Fibroblast of villous mesenchyme (primary cell): Measurements from ENCODE around the gene FLNB. TPM values are rescaled to one million over a fixed set of nuclear protein-coding genes. Genes with fewer than 3 reads are reported as not detected.

Experiments used
- DNase-seq: peaks from one replicate; pipeline ENCODE4 v3.0.0-alpha.2; 2010; ENCODE audit warnings: low read depth
- H3K4me3 ChIP-seq: 2 replicates; pipeline ENCODE4 v1.5.1; 2011; ENCODE audit warnings: low read depth, mild to moderate bottlenecking, low read length
- CTCF ChIP-seq: IDR thresholded peaks from 2 replicates; pipeline ENCODE4 v1.5.1; 2012; ENCODE audit warnings: low read depth, mild to moderate bottlenecking, low read length; ENCODE audit not compliant: insufficient read depth
- total RNA-seq: library from RNA; depleted of rRNA; stranded (reverse); fragments of >200 nt; gene quantifications from 2 replicates; pipeline ENCODE4 v1.2.3, GENCODE V29; 2012

The FLNB gene
- total RNA-seq, 1 donor = 325 TPM

GRCh38 chr3:58085616-58086015 is 77.4 kb downstream of the FLNB start:
- no peak overlapping the region for H3K4me3 ChIP-seq
- no peak for DNase-seq
- no peak for TF ChIP-seq CTCF

GRCh38 chr3:58088501-58088900 is 80.3 kb downstream of the FLNB start:
- no peak for TF ChIP-seq CTCF
- H3K4me3 ChIP-seq = no peak overlapping the region
- DNase-seq = no peak

DNA sequence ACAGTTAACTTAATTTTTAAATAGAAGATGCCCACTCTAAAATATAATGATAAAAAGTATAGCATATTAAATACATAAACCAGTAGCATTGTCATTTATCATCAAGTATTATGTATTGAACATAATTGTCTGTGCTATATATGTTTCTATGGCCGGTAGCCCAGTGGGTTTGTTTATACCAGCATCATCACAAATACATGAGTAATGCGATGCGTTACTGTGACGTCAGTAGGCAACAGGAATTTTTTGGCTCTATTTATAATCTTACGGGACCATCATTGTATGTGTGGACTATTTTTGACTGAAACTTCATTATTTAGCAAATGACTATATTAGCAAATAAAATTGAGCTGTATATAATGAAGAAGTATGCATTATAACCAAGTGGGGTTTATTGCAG is 82.1 kb downstream of the FLNB start:
- TF ChIP-seq CTCF = no peak
- H3K4me3 ChIP-seq = no peak overlapping the region
- peak; percentile 53 for DNase-seq

DNA sequence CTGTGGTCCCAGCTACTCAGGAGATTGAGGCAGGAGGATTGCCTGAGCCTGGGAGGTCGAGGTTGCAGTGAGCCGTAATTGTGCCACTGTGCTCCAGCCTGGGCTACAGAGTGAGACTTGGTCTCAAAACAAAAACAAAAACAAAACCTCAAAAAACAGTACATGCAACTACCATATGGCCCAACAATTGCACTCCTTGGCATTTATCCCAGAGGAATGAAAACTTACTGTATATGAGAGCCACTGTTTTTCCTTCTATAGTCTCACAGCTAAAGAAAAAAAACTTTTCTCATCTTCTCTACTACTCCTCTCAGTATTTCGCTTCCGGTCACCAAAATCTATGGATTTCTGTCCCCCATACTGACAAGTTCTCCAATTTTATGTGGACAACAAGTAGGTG is 84.3 kb downstream of the FLNB start:
- peak; percentile 79 for DNase-seq
- TF ChIP-seq CTCF = no peak
- H3K4me3 ChIP-seq = no peak overlapping the region

- TF ChIP-seq CTCF = no peak
- peak; percentile 86 for DNase-seq
- no peak overlapping the region for H3K4me3 ChIP-seq
Measured at GRCh38 chr3:58093574-58094195, 85.5 kb downstream of the FLNB start.

DNA sequence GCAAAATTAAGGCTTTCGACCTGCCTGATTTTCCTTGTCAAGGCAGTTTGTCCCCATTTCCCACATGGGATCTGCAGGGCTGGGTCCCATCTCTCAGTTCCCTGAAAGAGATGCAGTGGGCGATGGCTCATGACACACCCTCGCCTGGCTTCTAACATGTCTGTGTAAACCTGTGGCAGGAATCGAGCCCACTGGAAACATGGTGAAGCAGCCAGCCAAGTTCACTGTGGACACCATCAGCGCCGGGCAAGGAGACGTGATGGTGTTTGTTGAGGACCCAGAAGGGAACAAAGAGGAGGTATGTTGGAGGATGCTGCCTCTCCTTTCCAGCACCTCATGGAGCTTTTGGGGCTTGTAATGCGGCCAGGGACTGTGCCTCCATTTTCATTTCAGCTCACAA is 86.4 kb downstream of the FLNB start:
- TF ChIP-seq CTCF = no peak
- no peak for DNase-seq
- no peak overlapping the region for H3K4me3 ChIP-seq

DNA sequence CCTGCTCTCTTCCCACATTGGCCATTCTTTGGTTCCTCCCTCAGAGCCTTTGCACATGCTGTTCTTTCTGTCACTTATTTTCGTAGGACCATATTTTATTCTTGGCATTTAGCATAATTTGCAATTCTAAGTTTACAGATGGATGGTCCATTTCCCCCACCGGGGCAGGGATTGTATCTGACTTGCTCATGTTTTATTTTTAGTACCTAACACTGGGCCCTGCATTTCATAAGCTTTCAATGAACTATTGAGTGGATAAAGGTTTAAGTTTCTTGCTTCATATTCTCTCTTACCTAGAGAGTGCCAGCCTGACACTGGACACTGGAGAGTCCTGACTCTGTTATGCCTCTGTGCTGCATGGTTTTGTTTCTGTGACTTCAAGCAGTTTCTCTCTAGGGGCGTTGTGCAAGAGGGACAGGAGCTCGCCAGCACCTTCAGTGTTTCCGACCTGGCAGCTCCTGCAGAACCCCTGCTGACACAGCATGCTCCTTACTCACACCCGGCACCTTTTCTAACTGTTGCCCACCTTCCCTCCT is 87.4 kb downstream of the FLNB start:
- no peak for TF ChIP-seq CTCF
- H3K4me3 ChIP-seq = no peak overlapping the region
- DNase-seq = no peak
